ENCODE data around the gene EXOC6B.
A peak's percentile ranks its signal among the peaks of the same experiment; 100 is the strongest.
"Not testable (repeated sequence)": the region's sequence is repeated elsewhere in the genome, so short reads cannot be mapped to it uniquely, and the experiment has no call there.

Gene EXOC6B

GRCh38 chr2:72421771-72422379, 404.0 kb downstream of the EXOC6B start:
- not testable (repeated sequence) for DNase-seq

- no peak for DNase-seq
Measured at GRCh38 chr2:72415781-72416475, 409.9 kb downstream of the EXOC6B start.

GRCh38 chr2:72415241-72415661, 410.6 kb downstream of the EXOC6B start:
- DNase-seq, result no peak

- no peak for DNase-seq
Measured at GRCh38 chr2:72414137-72414760, 411.6 kb downstream of the EXOC6B start.

GRCh38 chr2:72413716-72414115, 412.1 kb downstream of the EXOC6B start:
- DNase-seq, result no peak

- no peak for DNase-seq
Measured at GRCh38 chr2:72412214-72412613, 413.6 kb downstream of the EXOC6B start.

- DNase-seq, result no peak
Measured at GRCh38 chr2:72399879-72400278, 426.0 kb downstream of the EXOC6B start.

- DNase-seq, result no peak
Measured at GRCh38 chr2:72395096-72395495, 430.7 kb downstream of the EXOC6B start.

GRCh38 chr2:72394541-72395070, 431.2 kb downstream of the EXOC6B start:
- peak; percentile 11 for DNase-seq

- no peak for DNase-seq
Measured at GRCh38 chr2:72389447-72389846, 436.4 kb downstream of the EXOC6B start.

GRCh38 chr2:72388263-72388662, 437.6 kb downstream of the EXOC6B start:
- DNase-seq, result no peak

GRCh38 chr2:72386288-72386687, 439.5 kb downstream of the EXOC6B start:
- no peak for DNase-seq

- DNase-seq, result no peak
Measured at GRCh38 chr2:72378753-72379348, 447.0 kb downstream of the EXOC6B start.

GRCh38 chr2:72367530-72368225, 458.2 kb downstream of the EXOC6B start:
- DNase-seq, result no peak

- DNase-seq, result no peak
Measured at GRCh38 chr2:72363406-72363805, 462.4 kb downstream of the EXOC6B start.

- no peak for DNase-seq
Measured at GRCh38 chr2:72362733-72363132, 463.1 kb downstream of the EXOC6B start.

GRCh38 chr2:72361521-72361920, 464.3 kb downstream of the EXOC6B start:
- no peak for DNase-seq

- DNase-seq, result no peak
Measured at GRCh38 chr2:72361042-72361441, 464.8 kb downstream of the EXOC6B start.

GRCh38 chr2:72350852-72351251, 475.0 kb downstream of the EXOC6B start:
- no peak for DNase-seq

GRCh38 chr2:72349016-72349415, 476.8 kb downstream of the EXOC6B start:
- DNase-seq, result no peak

GRCh38 chr2:72347081-72347480, 478.8 kb downstream of the EXOC6B start:
- DNase-seq, result no peak

GRCh38 chr2:72341639-72342038, 484.2 kb downstream of the EXOC6B start:
- DNase-seq, result no peak

GRCh38 chr2:72340665-72341064, 485.2 kb downstream of the EXOC6B start:
- DNase-seq, result no peak
